Ectodermal cell (in vitro differentiated cells): ENCODE results near the gene HARBI1. TPM values are rescaled to one million over a fixed set of nuclear protein-coding genes. Genes with fewer than 3 reads are reported as not detected.

Source experiments
- H3K27ac ChIP-seq: 2 replicates; pipeline ENCODE4 v1.7.0; 2013; ENCODE audit warnings: mild to moderate bottlenecking, low read depth, low read length; ENCODE audit not compliant: insufficient read depth, poor library complexity, severe bottlenecking
- H3K27me3 ChIP-seq: 2 replicates; pipeline ENCODE4 v1.7.0; 2013; ENCODE audit warnings: mild to moderate bottlenecking, low read length; ENCODE audit not compliant: insufficient read depth, control insufficient read depth, poor library complexity, severe bottlenecking
- H3K36me3 ChIP-seq: one replicate; pipeline ENCODE4 v1.7.0; 2013; ENCODE audit warnings: low read length; ENCODE audit not compliant: control insufficient read depth, insufficient read depth
- H3K4me1 ChIP-seq: one replicate; pipeline ENCODE4 v1.7.0; 2013; ENCODE audit warnings: low read length; ENCODE audit not compliant: control insufficient read depth, insufficient read depth
- H3K4me3 ChIP-seq: 2 replicates; pipeline ENCODE4 v1.7.0; 2013; ENCODE audit warnings: low read depth, low read length, control low read depth; ENCODE audit not compliant: insufficient read depth
- H3K9me3 ChIP-seq: 2 replicates; pipeline ENCODE4 v1.7.0; 2013; ENCODE audit warnings: mild to moderate bottlenecking, low read length, moderate library complexity; ENCODE audit not compliant: control insufficient read depth
- whole genome bisulfite sequencing, 2 experiments: methylation state at CpG; one replicate each; pipeline ENCODE4 v1.1.7; 2013; ENCODE audit warnings: missing lambda C conversion rate in 2 of 2; 5-methylcytosine and 5-hydroxymethylcytosine counted together
- polyA plus RNA-seq, 4 experiments: library from polyadenylated mRNA; stranded (reverse); fragments of 50-300 nt; gene quantifications; one replicate each; pipeline ENCODE4 v1.2.3, GENCODE V29; 2013

Gene HARBI1, protein sequence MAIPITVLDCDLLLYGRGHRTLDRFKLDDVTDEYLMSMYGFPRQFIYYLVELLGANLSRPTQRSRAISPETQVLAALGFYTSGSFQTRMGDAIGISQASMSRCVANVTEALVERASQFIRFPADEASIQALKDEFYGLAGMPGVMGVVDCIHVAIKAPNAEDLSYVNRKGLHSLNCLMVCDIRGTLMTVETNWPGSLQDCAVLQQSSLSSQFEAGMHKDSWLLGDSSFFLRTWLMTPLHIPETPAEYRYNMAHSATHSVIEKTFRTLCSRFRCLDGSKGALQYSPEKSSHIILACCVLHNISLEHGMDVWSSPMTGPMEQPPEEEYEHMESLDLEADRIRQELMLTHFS
- polyA plus RNA-seq (2013, experiment 1 of 4) = 7.4 TPM
- 8.0 TPM for polyA plus RNA-seq (2013, experiment 2 of 4)
- polyA plus RNA-seq (2013, experiment 3 of 4) = 6.8 TPM
- polyA plus RNA-seq (2013, experiment 4 of 4) = 6.5 TPM

DNA sequence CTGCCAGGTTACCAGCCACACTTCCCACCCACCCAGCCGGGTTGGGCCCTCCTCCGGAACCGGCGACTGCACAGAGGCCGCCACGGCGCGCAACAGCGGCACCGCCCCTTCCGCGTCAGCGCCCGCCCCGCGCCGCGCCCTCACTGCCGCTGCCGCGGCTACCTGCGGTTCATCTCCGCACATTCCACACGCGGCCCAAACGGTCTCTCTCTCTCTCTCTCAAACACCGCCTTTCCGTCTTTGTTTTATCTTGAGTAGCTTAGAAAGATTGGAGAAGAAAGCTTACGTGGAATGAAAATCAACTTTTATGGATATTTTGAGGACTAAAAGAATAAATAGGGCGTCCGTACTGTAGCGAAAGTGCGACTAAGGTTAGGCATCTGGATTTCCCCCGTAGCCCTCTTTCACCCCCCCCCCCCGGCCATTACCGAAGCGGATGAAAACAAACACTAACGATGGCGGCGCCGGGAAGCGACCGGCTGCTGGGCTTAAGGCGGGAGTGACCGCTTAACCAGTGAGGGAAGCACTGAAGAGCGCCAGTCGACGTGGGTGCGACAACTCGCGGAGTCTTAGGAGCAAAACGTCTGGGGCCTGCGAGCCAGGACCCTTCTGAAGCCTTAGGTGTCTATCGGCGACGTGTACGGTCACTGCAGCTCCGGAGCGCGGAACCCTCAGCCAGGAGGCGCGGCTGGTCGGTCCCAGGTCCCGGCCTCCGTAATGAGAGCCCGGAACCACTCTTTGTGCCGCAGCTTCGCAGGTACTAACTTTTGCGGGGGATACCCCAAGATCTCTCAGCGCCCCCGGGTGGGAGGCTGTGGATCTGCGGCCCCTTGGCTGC is at the start of gene HARBI1, which contains the start of gene ATG13:
Gene HARBI1, minus strand, starts transcription at position 94 of the 838 bp plus-strand sequence. CDS start 990 bp downstream, outside the sequence.
Gene ATG13, plus strand, starts transcription at position 420 of the 838 bp plus-strand sequence. CDS start 26,739 bp downstream, outside the sequence.
- no peaks in the 10 kb centered on the region for H3K36me3 ChIP-seq
- 0% methylated on average over 71 to 72 of the region's 72 CpGs for WGBS, 2 experiments
- no peaks in the 10 kb centered on the region for H3K9me3 ChIP-seq
- H3K27me3 ChIP-seq = no peaks in the 10 kb centered on the region
- H3K4me3 ChIP-seq = peak within 1 kb of the TSS; percentile 99
- peaks cover 8% of the 10 kb centered on the region for H3K4me1 ChIP-seq
- H3K27ac ChIP-seq = peak within 1 kb of the TSS; percentile 97

DNA sequence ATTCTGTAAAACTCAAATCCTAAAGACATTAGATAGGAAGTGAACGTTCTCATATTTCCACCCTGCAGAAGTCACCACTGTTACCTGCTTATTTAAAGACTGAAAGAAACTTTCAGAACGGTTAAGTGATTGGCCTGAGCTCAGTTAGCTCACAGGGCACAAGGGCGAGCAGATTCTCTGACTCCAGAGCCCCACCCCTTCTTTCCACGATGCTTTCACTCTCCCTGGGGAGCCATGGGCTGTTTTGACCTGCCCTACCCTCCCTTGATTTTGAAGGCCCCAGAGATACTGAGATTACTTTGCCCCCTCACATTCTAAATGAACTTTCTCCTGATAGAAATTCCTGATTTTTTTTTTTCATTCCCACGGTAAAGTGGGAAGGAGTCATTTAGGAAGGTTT is 49.5 kb upstream of the HARBI1 start:
- no peaks in the 10 kb centered on the region for H3K9me3 ChIP-seq
- H3K27me3 ChIP-seq = no peaks in the 10 kb centered on the region
- peaks cover 3% of the 10 kb centered on the region for H3K4me1 ChIP-seq
- 82 to 85% methylated on average over 4 to 5 of the region's 5 CpGs for WGBS, 2 experiments
- H3K4me3 ChIP-seq = no peak overlapping the region
- H3K36me3 ChIP-seq = peaks cover 45% of the 10 kb centered on the region
- H3K27ac ChIP-seq = no peak overlapping the region

DNA sequence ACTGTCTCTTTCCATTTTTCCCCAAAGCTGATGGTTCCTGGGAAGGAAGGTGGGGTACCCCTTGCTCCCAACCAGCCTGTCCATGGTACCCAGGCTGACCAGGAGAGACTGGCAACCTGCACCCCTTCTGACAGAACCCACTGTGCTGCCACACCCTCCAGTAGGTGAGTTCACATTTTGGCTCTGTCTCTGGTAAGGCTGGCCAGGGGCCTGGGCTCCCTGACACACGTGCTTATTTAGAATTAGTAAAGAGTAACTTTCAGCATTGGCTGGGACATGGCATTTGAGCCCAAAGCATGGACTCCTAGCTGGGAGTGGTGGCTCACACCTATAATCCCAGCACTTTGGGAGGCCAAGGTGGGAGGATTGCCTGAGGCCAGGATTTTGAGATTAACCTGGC is 48.3 kb upstream of the HARBI1 start:
- Histone ChIP-seq H3K9me3 (no peaks in the 10 kb centered on the region), H3K4me1 (peaks cover 3% of the 10 kb centered on the region), H3K27me3 (no peaks in the 10 kb centered on the region), H3K27ac (no peak overlapping the region), H3K36me3 (peaks cover 41% of the 10 kb centered on the region), H3K4me3 (no peak overlapping the region)
- 94 to 98% methylated on average over 1 of the region's 1 CpG for WGBS, 2 experiments

DNA sequence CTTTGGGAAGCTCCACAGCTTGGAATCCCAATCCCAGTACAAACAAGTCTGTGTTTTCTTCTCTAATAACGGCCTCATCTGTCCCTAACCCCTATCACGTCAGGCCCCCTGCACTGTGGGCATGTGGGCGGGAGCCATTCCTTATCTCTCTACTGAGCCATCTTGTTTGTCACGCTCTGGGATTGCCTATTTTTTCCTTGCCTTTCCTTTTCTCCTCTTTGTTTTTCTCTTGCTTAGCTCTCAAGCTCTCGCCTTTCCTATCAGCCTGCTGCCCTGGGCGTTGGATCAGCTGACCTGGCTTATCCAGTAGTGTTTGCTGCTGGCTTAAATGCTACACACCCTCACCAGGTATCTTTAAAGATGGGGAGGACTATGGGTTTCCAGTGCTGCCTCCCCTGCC is 47.6 kb upstream of the HARBI1 start:
- H3K4me1 ChIP-seq = peaks cover 3% of the 10 kb centered on the region
- peak overlapping the region; percentile 52 for H3K27ac ChIP-seq
- no peaks in the 10 kb centered on the region for H3K9me3 ChIP-seq
- no peak overlapping the region for H3K4me3 ChIP-seq
- no peaks in the 10 kb centered on the region for H3K27me3 ChIP-seq
- H3K36me3 ChIP-seq = peaks cover 37% of the 10 kb centered on the region
- 78 to 82% methylated on average over 6 of the region's 6 CpGs for WGBS, 2 experiments

DNA sequence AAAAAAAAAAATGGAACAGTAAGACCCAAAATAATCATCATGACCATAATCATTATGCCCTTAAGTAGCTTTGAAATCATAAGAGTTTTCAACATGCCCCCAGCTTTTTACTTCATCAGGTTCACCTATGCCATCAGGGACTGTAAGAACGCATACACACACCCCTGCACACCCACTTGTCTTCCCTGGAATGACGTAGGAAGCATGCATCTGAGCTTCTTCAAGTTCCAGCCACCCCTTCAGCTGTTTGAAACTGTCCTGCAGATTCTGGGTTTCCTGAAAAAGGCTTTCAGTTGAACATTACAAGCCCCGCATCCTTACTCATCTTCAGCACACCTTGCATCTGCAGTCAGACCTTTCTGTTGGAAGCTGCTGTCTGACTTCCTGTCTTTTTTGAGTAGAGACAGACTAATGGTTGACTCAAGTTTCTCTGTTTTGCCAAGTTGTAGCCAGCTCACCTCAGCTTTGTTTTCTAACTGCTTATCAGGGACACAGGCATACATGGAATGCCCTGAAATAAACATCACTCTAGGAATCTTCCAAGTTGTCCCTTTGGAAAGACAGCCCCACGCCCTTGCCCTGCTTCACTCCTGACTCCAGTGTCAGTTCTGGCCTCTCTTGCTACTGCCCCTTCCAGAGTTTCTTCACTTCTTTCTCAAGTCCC is 46.4 kb upstream of the HARBI1 start:
- peaks cover 36% of the 10 kb centered on the region for H3K36me3 ChIP-seq
- no peaks in the 10 kb centered on the region for H3K27me3 ChIP-seq
- no peak overlapping the region for H3K4me3 ChIP-seq
- peaks cover 3% of the 10 kb centered on the region for H3K4me1 ChIP-seq
- WGBS, 2 experiments = 96 to 97% methylated on average over 4 of the region's 4 CpGs
- no peaks in the 10 kb centered on the region for H3K9me3 ChIP-seq
- H3K27ac ChIP-seq = no peak overlapping the region

DNA sequence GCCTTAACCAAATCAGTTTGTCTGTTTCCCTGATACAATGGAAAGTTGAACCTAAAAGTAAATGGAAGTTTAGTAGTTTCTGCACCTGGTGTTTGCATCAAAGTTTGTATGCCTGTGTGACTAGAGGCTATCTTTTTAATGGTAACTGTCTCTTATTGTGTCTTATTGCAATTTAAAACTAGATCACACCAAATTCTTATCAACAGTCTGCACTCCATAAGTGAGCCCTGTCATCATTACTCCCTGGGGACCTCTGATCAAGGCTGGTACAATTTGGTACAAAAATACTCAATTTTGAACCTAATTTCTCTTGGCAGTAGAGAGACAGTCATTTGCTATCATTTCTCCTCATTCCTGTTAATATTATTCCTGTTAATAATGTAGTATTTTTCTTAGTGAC is 45.3 kb upstream of the HARBI1 start:
- Histone ChIP-seq H3K36me3 (peaks cover 33% of the 10 kb centered on the region), H3K27me3 (no peaks in the 10 kb centered on the region), H3K9me3 (no peaks in the 10 kb centered on the region), H3K4me1 (peaks cover 3% of the 10 kb centered on the region), H3K27ac (no peak overlapping the region), H3K4me3 (no peak overlapping the region)

DNA sequence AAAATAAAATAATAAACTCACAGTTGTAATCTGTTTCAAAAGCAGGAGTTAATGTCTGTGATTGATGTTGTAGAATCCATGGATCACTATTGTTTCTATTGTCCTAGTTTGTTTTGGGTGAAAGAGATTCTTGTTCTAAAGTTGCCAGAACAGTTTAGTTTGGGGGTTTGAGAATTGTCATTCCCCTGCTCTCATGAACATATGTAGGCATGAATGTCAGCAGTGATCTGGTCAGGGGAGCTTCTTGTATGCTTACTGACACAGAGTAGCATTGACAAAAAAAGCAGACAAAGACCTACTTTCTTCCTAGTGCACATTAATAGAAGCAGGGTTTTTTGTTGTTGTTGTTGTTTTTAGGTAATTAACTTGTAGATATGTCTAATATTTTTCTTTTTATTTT is 44.8 kb upstream of the HARBI1 start:
- Histone ChIP-seq H3K4me1 (peaks cover 3% of the 10 kb centered on the region), H3K4me3 (no peak overlapping the region), H3K9me3 (no peaks in the 10 kb centered on the region), H3K27me3 (no peaks in the 10 kb centered on the region), H3K36me3 (peaks cover 34% of the 10 kb centered on the region), H3K27ac (no peak overlapping the region)

DNA sequence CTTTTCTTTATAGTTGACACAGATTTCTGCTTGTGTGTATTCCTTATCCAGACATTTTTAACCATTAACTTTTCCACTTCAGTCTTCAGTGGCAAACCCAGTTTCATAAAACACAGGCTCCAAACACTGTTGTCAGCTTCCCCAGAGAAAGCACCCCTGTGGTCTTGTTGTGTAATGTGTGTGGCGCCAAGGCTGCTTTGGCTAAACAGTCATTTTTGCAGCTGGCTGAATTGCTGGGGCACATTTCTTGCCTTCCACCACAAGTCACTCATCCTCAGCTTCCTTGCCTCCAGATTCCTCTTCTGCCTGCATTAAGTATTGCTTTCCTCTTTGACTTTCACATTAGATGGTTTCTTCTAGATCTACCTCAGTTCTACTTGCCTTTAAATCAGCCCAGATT is 42.9 kb upstream of the HARBI1 start:
- H3K27me3 ChIP-seq = no peaks in the 10 kb centered on the region
- peaks cover 3% of the 10 kb centered on the region for H3K4me1 ChIP-seq
- H3K9me3 ChIP-seq = no peaks in the 10 kb centered on the region
- H3K4me3 ChIP-seq = no peak overlapping the region
- 79 to 94% methylated on average over 1 of the region's 1 CpG for WGBS, 2 experiments
- peaks cover 38% of the 10 kb centered on the region for H3K36me3 ChIP-seq
- H3K27ac ChIP-seq = no peak overlapping the region

DNA sequence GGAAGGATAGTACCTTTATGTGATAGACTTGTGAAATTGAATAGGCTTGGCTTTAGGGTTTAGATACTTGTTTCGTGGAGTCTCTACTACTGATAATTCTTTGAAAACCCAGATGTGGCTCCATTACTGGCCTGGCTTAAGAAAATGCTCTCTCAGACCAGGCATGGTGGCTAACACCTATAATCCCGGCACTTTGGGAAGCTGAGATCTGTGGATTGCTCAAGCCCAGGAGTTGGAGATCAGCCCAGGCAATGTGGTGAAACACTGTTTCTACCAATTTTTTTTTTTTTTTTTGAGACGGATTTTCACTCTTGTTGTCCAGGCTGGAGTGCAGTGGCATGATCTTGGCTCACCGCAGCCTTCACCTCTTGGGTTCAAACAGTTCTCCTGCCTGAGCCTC is 41.2 kb upstream of the HARBI1 start:
- Histone ChIP-seq H3K4me3 (no peak overlapping the region), H3K36me3 (peaks cover 37% of the 10 kb centered on the region), H3K27me3 (no peaks in the 10 kb centered on the region), H3K4me1 (no peaks in the 10 kb centered on the region), H3K27ac (no peak overlapping the region), H3K9me3 (no peaks in the 10 kb centered on the region)
- 94% methylated on average over 4 of the region's 4 CpGs for WGBS, 2 experiments

DNA sequence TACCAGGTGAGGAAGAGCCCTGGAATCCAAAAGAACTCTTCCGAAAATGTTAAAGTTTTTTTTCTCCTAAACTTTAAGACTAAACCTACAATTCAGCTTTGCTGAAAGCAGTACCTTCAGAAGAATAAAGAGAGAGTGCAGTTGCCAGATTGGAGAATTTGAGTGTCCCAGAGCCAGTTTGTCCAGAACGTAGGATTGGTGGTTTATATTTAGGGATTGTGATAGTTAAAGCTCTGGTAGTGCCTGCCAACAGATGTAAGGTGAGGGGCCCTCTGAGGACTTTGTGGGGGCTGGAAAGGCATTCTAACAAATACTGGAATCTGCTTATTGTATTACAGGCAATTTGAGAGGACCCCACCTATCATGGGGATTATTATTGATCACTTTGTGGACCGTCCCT is 40.2 kb upstream of the HARBI1 start:
- peaks cover 32% of the 10 kb centered on the region for H3K36me3 ChIP-seq
- no peak overlapping the region for H3K4me3 ChIP-seq
- no peaks in the 10 kb centered on the region for H3K27me3 ChIP-seq
- H3K27ac ChIP-seq = no peak overlapping the region
- WGBS, 2 experiments = 92 to 97% methylated on average over 3 of the region's 3 CpGs
- H3K9me3 ChIP-seq = no peaks in the 10 kb centered on the region
- H3K4me1 ChIP-seq = no peaks in the 10 kb centered on the region
